ENCODE results near the gene JARID2. TPM values are rescaled to one million over a fixed set of nuclear protein-coding genes. Genes with fewer than 3 reads are reported as not detected.

JARID2 gene
- total and polyA plus RNA-seq, 8 donors = 2.4 to 42.6 (median 11.5) TPM

DNA sequence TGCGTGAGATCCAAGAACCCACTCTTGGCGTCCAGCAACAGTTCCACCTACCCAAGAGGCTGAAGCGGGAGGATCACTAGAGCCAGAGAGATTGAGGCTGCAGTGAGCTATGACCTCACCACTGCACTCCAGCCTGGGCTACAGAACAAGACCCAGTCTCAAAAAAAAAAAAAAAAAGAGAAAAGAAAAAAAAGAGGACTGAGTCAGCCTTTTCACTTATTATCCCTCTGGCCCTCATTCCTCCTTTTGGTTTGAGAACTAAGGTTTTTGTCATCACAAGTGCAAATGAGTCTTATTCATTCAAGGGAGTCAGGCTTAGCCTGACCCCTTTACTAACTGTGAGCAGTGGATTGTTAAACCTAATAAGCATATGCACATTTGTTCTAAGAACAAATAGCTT is 37.9 kb upstream of the JARID2 start:
- DNase-seq = no peak
- 88 to 94% (median 91%) methylated on average over 3 of the region's 3 CpGs for WGBS, 5 donors
- H3K9me3 ChIP-seq = no peaks in the 10 kb centered on the region
- intact Hi-C loops (cut with DNase I; ENCODE audit: low total_unique reads) = no loop called here
- no peaks in the 10 kb centered on the region for H3K4me1 ChIP-seq
- TF ChIP-seq POLR2AphosphoS5 (IDR thresholded peaks at IDR 0.05) = no peak
- TF ChIP-seq POLR2A (IDR thresholded peaks at IDR 0.05) = no peak
- TF ChIP-seq, protein P1, sequence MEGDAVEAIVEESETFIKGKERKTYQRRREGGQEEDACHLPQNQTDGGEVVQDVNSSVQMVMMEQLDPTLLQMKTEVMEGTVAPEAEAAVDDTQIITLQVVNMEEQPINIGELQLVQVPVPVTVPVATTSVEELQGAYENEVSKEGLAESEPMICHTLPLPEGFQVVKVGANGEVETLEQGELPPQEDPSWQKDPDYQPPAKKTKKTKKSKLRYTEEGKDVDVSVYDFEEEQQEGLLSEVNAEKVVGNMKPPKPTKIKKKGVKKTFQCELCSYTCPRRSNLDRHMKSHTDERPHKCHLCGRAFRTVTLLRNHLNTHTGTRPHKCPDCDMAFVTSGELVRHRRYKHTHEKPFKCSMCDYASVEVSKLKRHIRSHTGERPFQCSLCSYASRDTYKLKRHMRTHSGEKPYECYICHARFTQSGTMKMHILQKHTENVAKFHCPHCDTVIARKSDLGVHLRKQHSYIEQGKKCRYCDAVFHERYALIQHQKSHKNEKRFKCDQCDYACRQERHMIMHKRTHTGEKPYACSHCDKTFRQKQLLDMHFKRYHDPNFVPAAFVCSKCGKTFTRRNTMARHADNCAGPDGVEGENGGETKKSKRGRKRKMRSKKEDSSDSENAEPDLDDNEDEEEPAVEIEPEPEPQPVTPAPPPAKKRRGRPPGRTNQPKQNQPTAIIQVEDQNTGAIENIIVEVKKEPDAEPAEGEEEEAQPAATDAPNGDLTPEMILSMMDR (IDR thresholded peaks at IDR 0.05) = no peak
- TF ChIP-seq EP300 (IDR thresholded peaks at IDR 0.05) = no peak
- H3K27me3 ChIP-seq = no peaks in the 10 kb centered on the region
- no peaks in the 10 kb centered on the region for H3K36me3 ChIP-seq
- H3K4me3 ChIP-seq = no peak overlapping the region
- H3K27ac ChIP-seq = no peak overlapping the region

DNA sequence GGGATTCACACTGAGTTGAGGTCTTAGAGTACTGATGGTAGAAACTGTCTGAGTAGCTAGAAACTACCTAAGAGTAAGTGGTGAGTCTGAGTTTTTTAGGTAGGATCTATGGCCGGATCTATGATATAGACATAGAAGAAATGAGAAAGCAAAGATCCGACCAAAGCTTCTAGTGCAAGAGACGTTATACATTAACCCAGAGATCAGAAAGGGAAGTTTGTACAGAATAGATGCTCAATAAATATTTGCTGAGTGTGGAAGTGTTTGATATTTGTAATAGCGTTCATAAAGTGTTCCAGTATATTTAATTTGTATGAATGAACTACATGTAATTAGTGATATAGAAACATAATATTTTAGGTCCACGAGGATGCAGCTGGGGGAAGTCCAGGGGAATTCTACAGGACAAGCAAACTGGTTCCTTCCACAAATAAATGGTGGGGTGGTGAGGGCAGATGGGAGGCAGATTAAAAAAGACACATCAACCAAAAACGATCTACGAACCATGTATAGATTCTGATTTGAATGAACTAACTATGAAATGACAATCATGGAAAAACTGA is 31.9 kb upstream of the JARID2 start:
- Histone ChIP-seq H3K27ac (no peak overlapping the region), H3K27me3 (no peaks in the 10 kb centered on the region), H3K4me3 (no peak overlapping the region), H3K9me3 (no peaks in the 10 kb centered on the region), H3K36me3 (no peaks in the 10 kb centered on the region), H3K4me1 (no peaks in the 10 kb centered on the region)
- TF ChIP-seq EP300 (IDR thresholded peaks at IDR 0.05) = no peak
- no peak for TF ChIP-seq POLR2A (IDR thresholded peaks at IDR 0.05)
- no peak for TF ChIP-seq POLR2AphosphoS5 (IDR thresholded peaks at IDR 0.05)
- TF ChIP-seq, protein P1 (IDR thresholded peaks at IDR 0.05) = no peak
- intact Hi-C loops (cut with DNase I; ENCODE audit: low total_unique reads) = no loop called here
- no peak for DNase-seq
- 31 to 57% (median 52%) methylated on average over 7 of the region's 7 CpGs for WGBS, 5 donors

DNA sequence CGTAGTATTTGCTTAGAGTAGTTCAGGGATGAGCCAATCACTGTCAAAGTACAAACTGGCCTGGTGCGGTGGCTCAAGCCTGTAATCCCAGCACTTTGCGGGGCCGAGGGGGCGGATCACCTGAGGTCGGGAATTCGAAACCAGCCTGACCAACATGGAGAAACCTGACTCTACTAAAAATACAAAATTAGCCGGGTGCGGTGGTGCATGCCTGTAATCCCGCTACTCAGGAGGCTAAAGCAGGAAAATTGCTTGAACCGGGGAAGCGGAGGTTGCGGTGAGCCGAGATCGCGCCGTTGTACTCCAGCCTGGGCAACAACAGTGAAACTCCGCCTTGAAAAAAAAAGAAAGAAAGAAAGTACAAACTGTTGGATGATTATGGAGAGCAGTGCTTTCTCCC is 27.5 kb upstream of the JARID2 start:
- WGBS, 5 donors = 94 to 98% (median 96%) methylated on average over 18 of the region's 18 CpGs
- no peak overlapping the region for H3K27ac ChIP-seq
- TF ChIP-seq POLR2AphosphoS5 (IDR thresholded peaks at IDR 0.05) = no peak
- no peak for TF ChIP-seq POLR2A (IDR thresholded peaks at IDR 0.05)
- TF ChIP-seq, protein P1 (IDR thresholded peaks at IDR 0.05) = no peak
- TF ChIP-seq EP300 (IDR thresholded peaks at IDR 0.05) = no peak
- intact Hi-C loops (cut with DNase I; ENCODE audit: low total_unique reads) = no loop called here
- no peaks in the 10 kb centered on the region for H3K27me3 ChIP-seq
- H3K4me1 ChIP-seq = peaks cover 0 to 7% (median 3%) of the 10 kb centered on the region in 4 donors
- H3K9me3 ChIP-seq = no peaks in the 10 kb centered on the region
- no peak overlapping the region for H3K4me3 ChIP-seq
- no peak for DNase-seq
- no peaks in the 10 kb centered on the region for H3K36me3 ChIP-seq

DNA sequence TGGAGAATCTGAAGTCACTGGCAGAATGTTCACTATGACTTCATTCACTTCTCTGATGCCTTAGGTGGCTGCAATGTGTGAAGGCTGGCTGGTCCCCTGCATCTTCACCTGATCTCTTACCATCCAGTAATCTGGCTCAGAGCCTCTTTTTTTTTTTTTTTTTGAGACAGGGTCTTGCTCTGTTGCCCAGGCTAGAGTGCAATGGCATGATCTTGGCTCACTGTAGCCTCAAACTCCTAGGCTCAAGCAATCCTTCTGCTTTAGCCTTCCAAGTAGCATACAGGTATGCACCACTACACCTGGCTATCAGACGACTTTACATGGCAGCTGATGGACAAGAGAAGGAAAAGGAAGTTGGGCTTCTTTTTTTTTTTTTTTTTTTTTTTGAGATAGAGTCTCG is 25.8 kb upstream of the JARID2 start:
- Histone ChIP-seq H3K4me1 (peaks cover 0 to 7% (median 3%) of the 10 kb centered on the region in 4 donors), H3K27ac (no peak overlapping the region), H3K4me3 (no peak overlapping the region), H3K36me3 (no peaks in the 10 kb centered on the region), H3K27me3 (no peaks in the 10 kb centered on the region), H3K9me3 (no peaks in the 10 kb centered on the region)
- no peak for DNase-seq
- intact Hi-C loops (cut with DNase I; ENCODE audit: low total_unique reads) = no loop called here
- TF ChIP-seq, protein P1 (IDR thresholded peaks at IDR 0.05) = no peak
- TF ChIP-seq POLR2AphosphoS5 (IDR thresholded peaks at IDR 0.05) (no peak), EP300 (IDR thresholded peaks at IDR 0.05) (no peak), POLR2A (IDR thresholded peaks at IDR 0.05) (no peak)
- WGBS, 5 donors = 75 to 93% (median 92%) methylated on average over 1 to 2 of the region's 2 CpGs
